K562 (cell line): ENCODE measurements around the gene RPRM. TPM values are rescaled to one million over a fixed set of nuclear protein-coding genes. Genes with fewer than 3 reads are reported as not detected.

Experiments used
- ATAC-seq: fragments of 200-7000 bp; cut with Tn5 transposase; 3 replicates; pipeline ENCODE4 v1.9.1; 2020; ENCODE audit warnings: moderate library complexity
- BruUV-seq: library from RNA; stranded (reverse); fragments of 400-500 nt; replicated peaks from 2 replicates; lab custom pipeline; 2021; lab: Mats Ljungman, UMichigan
- CTCF ChIA-PET: fragments of 300-600 bp; formaldehyde crosslinking; extraction: SDS; loops from one replicate; lab custom pipeline; 2021; ENCODE audit warnings: low intra/inter-chr PET ratio; lab: Yijun Ruan, JAX
- POLR2A ChIA-PET: fragments of 300-600, 350-650 bp; sonication (Branson Sonifier 250); formaldehyde crosslinking; extraction: SDS; loops from one replicate; lab custom pipeline; 2021; ENCODE audit warnings: antibody characterized with exemption, inconsistent platforms; lab: Yijun Ruan, JAX
- DNase-seq, 4 experiments: peaks; one replicate each; pipeline versions ENCODE4 v3.0.0 to v3.0.0-alpha.2; 2011 to 2018; ENCODE audit warnings: low spot score in 3 of 4, mixed read lengths in 3 of 4; ENCODE audit errors: extremely low read depth in 1 of 4
- FAIRE-seq: peaks from 2 replicates; lab custom pipeline; 2011; peaks lifted over from hg19 to GRCh38; lab: Jason Lieb, UNC
- H2AFZ ChIP-seq: 2 replicates; pipeline ENCODE4 v1.6.0; 2011; ENCODE audit warnings: low read depth, low read length, control low read depth, inconsistent platforms
- H3K27ac ChIP-seq: fragments of 200-600 bp; 3 replicates; pipeline ENCODE4 v1.8.0; 2011; ENCODE audit warnings: low read depth, mild to moderate bottlenecking, control low read depth, inconsistent platforms, low read length, moderate library complexity, mixed read lengths; ENCODE audit errors: extremely low read depth
- H3K27me3 ChIP-seq, 2 experiments: fragments of 300-600 bp in 1 of 2; 2 replicates in 1 of 2; 3 replicates in 1 of 2; pipeline versions ENCODE4 v1.6.0 to v1.8.0; 2011; ENCODE audit warnings: inconsistent platforms in 2 of 2, low read length in 2 of 2, mild to moderate bottlenecking in 1 of 2, mixed read lengths in 1 of 2, moderate library complexity in 1 of 2; ENCODE audit not compliant: control insufficient read depth in 2 of 2, insufficient read depth in 2 of 2
- H3K36me3 ChIP-seq: fragments of 300-600 bp; 3 replicates; pipeline ENCODE4 v1.8.0; 2011; ENCODE audit warnings: mild to moderate bottlenecking, low read length, inconsistent platforms; ENCODE audit not compliant: control insufficient read depth, insufficient read depth
- H3K4me1 ChIP-seq, 2 experiments: fragments of 200-600 bp in 1 of 2; replicated peaks in 1 of 2; 2 replicates in 1 of 2; 3 replicates in 1 of 2; pipeline versions ENCODE4 v1.5.1 to v1.8.0; 2011; ENCODE audit warnings: inconsistent platforms in 2 of 2, low read length in 2 of 2, mild to moderate bottlenecking in 1 of 2, mixed read lengths in 1 of 2, moderate library complexity in 1 of 2; ENCODE audit not compliant: control insufficient read depth in 2 of 2, insufficient read depth in 2 of 2
- H3K4me2 ChIP-seq: 2 replicates; pipeline ENCODE4 v1.6.1; 2011; ENCODE audit warnings: low read length, control low read depth, inconsistent platforms, mixed read lengths; ENCODE audit not compliant: insufficient read depth
- H3K4me3 ChIP-seq: fragments of 200-600 bp; sonication (generic), shearing (Covaris generic); 2 replicates; pipeline ENCODE4 v1.5.1; 2016; ENCODE audit warnings: control low read depth, inconsistent platforms
- H3K79me2 ChIP-seq: fragments of 200-600 bp; 3 replicates; pipeline ENCODE4 v1.8.0; 2011; ENCODE audit warnings: low read length, inconsistent platforms; ENCODE audit not compliant: control insufficient read depth, insufficient read depth
- H3K9ac ChIP-seq, 2 experiments: 2 replicates each; pipeline versions ENCODE4 v1.6.0 to v1.6.1; 2011; ENCODE audit warnings: low read depth in 2 of 2, low read length in 2 of 2, control low read depth in 1 of 2, inconsistent platforms in 1 of 2, mild to moderate bottlenecking in 1 of 2, mixed read lengths in 1 of 2; ENCODE audit not compliant: insufficient read depth in 1 of 2
- H3K9me1 ChIP-seq: one replicate; pipeline ENCODE4 v1.6.0; 2011; ENCODE audit warnings: inconsistent platforms, mild to moderate bottlenecking, low read length, moderate library complexity; ENCODE audit not compliant: control insufficient read depth, insufficient read depth
- H3K9me3 ChIP-seq: replicated peaks from 2 replicates; pipeline ENCODE4 v1.5.1; 2011; ENCODE audit warnings: low read depth, low read length, inconsistent platforms; ENCODE audit not compliant: control insufficient read depth, insufficient read depth
- H4K20me1 ChIP-seq: replicated peaks from 2 replicates; pipeline ENCODE4 v1.6.1; 2011; ENCODE audit warnings: low read length, inconsistent platforms, mixed read lengths; ENCODE audit not compliant: control insufficient read depth, insufficient read depth
- HINFP ChIP-seq: fragments of 450-650 bp; conservative IDR thresholded peaks from 2 replicates; pipeline ENCODE4 v1.6.1; 2016; ENCODE audit warnings: missing genetic modification characterization, low read depth, mild to moderate bottlenecking, control low read depth, missing compliant biosample characterization
- HNRNPH1 ChIP-seq: fragments of 200-400 bp; formaldehyde crosslinking; optimal IDR thresholded peaks from 2 replicates; pipeline ENCODE3; 2017; ENCODE audit warnings: low read depth, mild to moderate bottlenecking, low read length, moderate library complexity
- KDM5B ChIP-seq: fragments of 200-600 bp; sonication (generic); IDR thresholded peaks from 2 replicates; pipeline ENCODE4 v1.6.1; 2012; ENCODE audit warnings: low read depth, mild to moderate bottlenecking, moderate library complexity, low read length, control low read depth, inconsistent platforms; ENCODE audit not compliant: insufficient replicate concordance
- PRMT5 ChIP-seq: sonication (generic); formaldehyde crosslinking; IDR thresholded peaks from 2 replicates; pipeline ENCODE4 v1.5.0; 2020; ENCODE audit warnings: missing genetic modification reagents
- RBM17 ChIP-seq: fragments of 200-400 bp; formaldehyde crosslinking; IDR thresholded peaks from 2 replicates; pipeline ENCODE4 v1.6.1; 2017; ENCODE audit warnings: low read depth, mild to moderate bottlenecking, low read length, borderline replicate concordance
- SRSF1 ChIP-seq: fragments of 200-400 bp; formaldehyde crosslinking; IDR thresholded peaks from 2 replicates; pipeline ENCODE4 v1.6.1; 2017; ENCODE audit warnings: mild to moderate bottlenecking, low read depth, low read length, moderate library complexity
- USF1 ChIP-seq: sonication (generic); formaldehyde crosslinking; IDR thresholded peaks from 2 replicates; pipeline ENCODE4 v1.9.0; 2022; ENCODE audit warnings: mild to moderate bottlenecking, missing genetic modification reagents
- ZNF280A ChIP-seq: fragments of 450-650 bp; IDR thresholded peaks from 2 replicates; pipeline ENCODE4 v1.6.1; 2018; ENCODE audit warnings: mild to moderate bottlenecking, low read depth; ENCODE audit not compliant: partially characterized antibody
- ZNF431 ChIP-seq: sonication (generic); formaldehyde crosslinking; IDR thresholded peaks from 2 replicates; pipeline ENCODE4 v1.8.0; 2022; ENCODE audit warnings: mild to moderate bottlenecking, missing genetic modification reagents
- WGBS: fragments of 100-300 bp; shearing (Covaris generic); methylation state at CpG from one replicate; pipeline ENCODE4 v1.1.6; 2016; ENCODE audit warnings: low coverage, mixed read lengths; ENCODE audit not compliant: insufficient coverage; ENCODE audit errors: missing lambda C conversion rate; 5-methylcytosine and 5-hydroxymethylcytosine counted together
- in situ Hi-C: fragments of 300-500 bp; cut with MboI; formaldehyde crosslinking; loops from 4 replicates; pipeline ENCODE4 v1.15.0; 2018; ENCODE audit warnings: inconsistent platforms, mixed read lengths
- intact Hi-C: fragments of 100-400 bp; cut with micrococcal nuclease; formaldehyde crosslinking; loops from 2 replicates; pipeline ENCODE4 v1.14.2; 2022
- polyA plus RNA-seq, 8 experiments: library from polyadenylated mRNA; depleted of rRNA in 4 of 8; stranded (reverse) in 5 of 8; unstranded in 3 of 8; fragments of >200 nt; fragmentation: Nextera tagmentation in 2 of 8; fragmentation: Illumina TruSeq in 1 of 8; extraction: Ambion mirVana in 2 of 8; extraction: Trizol in 1 of 8; gene quantifications; 2 replicates each; pipeline versions ENCODE4 v1.2.1 to v1.2.3, GENCODE V29; 2011 to 2014; ENCODE audit warnings: inconsistent platforms in 1 of 8, missing spikeins in 1 of 8
- total RNA-seq, 7 experiments: library from RNA; depleted of rRNA in 6 of 7; stranded (reverse); fragments of >200 nt in 6 of 7; fragmentation: Illumina TruSeq in 2 of 7; extraction: Trizol in 2 of 7; gene quantifications; 2 replicates each; pipeline versions ENCODE4 v1.2.1 to v1.2.3, GENCODE V29; 2011 to 2021; ENCODE audit warnings: low replicate concordance in 1 of 7

The RPRM gene
- total and polyA plus RNA-seq, 9 of the 15 experiments (the other 6 are each of a cell fraction or from before 2014, with no cell fraction given): not detected

GRCh38 chr2:153461453-153461852 is 17.1 kb downstream of the RPRM start:
- Histone ChIP-seq H4K20me1 (no peaks in the 10 kb centered on the region), H3K27me3 (no peaks in the 10 kb centered on the region), H3K9ac (no peak overlapping the region)
- WGBS: 5% methylated on average over 5 of the region's 5 CpGs
- CTCF ChIA-PET: no interaction called here
- TF ChIP-seq SRSF1: no peak
- TF ChIP-seq USF1 (CRISPR knock-in tag): no peak
- TF ChIP-seq RBM17: no peak
- TF ChIP-seq, all 486 proteins: peak for 0
- no TSS peak for BruUV-seq
- no peaks in the 10 kb centered on the region for H3K9me3 ChIP-seq
- H2AFZ ChIP-seq: no peak overlapping the region
- no peaks in the 10 kb centered on the region for H3K9me1 ChIP-seq
- ATAC-seq: no peak
- DNase-seq: no peak
- no peak overlapping the region for H3K27ac ChIP-seq
- intact Hi-C loops (no loop called here), in situ Hi-C loops (no loop called here)
- no peaks in the 10 kb centered on the region for H3K36me3 ChIP-seq
- no peak for FAIRE-seq
- POLR2A ChIA-PET: no interaction called here
- H3K4me2 ChIP-seq: no peak overlapping the region
- H3K4me1 ChIP-seq: no peaks in the 10 kb centered on the region
- H3K79me2 ChIP-seq: no peaks in the 10 kb centered on the region
- H3K4me3 ChIP-seq: no peak overlapping the region

- Histone ChIP-seq H3K79me2 (no peaks in the 10 kb centered on the region), H3K9me1 (no peaks in the 10 kb centered on the region), H2AFZ (no peak overlapping the region), H3K4me1 (no peaks in the 10 kb centered on the region), H3K4me3 (no peak overlapping the region), H3K9me3 (no peaks in the 10 kb centered on the region), H4K20me1 (no peaks in the 10 kb centered on the region), H3K27me3 (no peaks in the 10 kb centered on the region), H3K36me3 (no peaks in the 10 kb centered on the region), H3K9ac (no peak overlapping the region), H3K27ac (no peak overlapping the region), H3K4me2 (no peak overlapping the region)
- ChIA-PET POLR2A (interaction anchor here (1.0 kb wide), 1 partner anchor 112 kb away, joined by 3 read pairs; no protein-coding TSS in a partner anchor), CTCF (no interaction called here)
- intact Hi-C loops (no loop called here), in situ Hi-C loops (no loop called here)
- no peak for FAIRE-seq
- DNase-seq: no peak
- no peak for TF ChIP-seq HINFP (tag)
- no peak for TF ChIP-seq PRMT5 (CRISPR knock-in tag)
- no peak for TF ChIP-seq KDM5B
- no peak for TF ChIP-seq ZNF280A
- no peak for TF ChIP-seq ZNF431
- TF ChIP-seq HNRNPH1: no peak
- BruUV-seq: no TSS peak
- WGBS: under 1% methylated on average over 8 of the region's 8 CpGs
- no peak for ATAC-seq
Observed at GRCh38 chr2:153455861-153456260, 22.7 kb downstream of the RPRM start.
